Pancreas (tissue), 10 donors: ENCODE data around the gene NUDT2. TPM values are rescaled to one million over a fixed set of nuclear protein-coding genes. Genes with fewer than 3 reads are reported as not detected.
A peak's percentile ranks its signal among the peaks of the same experiment; 100 is the strongest.
"Not testable (repeated sequence)": the region's sequence is repeated elsewhere in the genome, so short reads cannot be mapped to it uniquely, and the experiment has no call there.

ENCODE experiments used
- ATAC-seq, 4 donors: fragments of 200-7000 bp; cut with Tn5 transposase; one replicate each; pipeline versions ENCODE4 v1.8.0 to v1.9.1; 2020; ENCODE audit warnings: mild to moderate bottlenecking in 4 of 4, moderate library complexity in 4 of 4
- DNase-seq, 6 donors: peaks; one replicate each; pipeline ENCODE4 v3.0.0-alpha.2; 2020
- FAIRE-seq: peaks from 2 replicates; lab custom pipeline; 2012; peaks lifted over from hg19 to GRCh38; lab: Jason Lieb, UNC
- H3K27ac ChIP-seq, 4 donors: fragments of 200-600 bp; sonication (generic); 1 replicate in 3 of 4; 2 replicates in 1 of 4; pipeline versions ENCODE4 v1.5.0 to v1.8.0; 2020
- H3K27me3 ChIP-seq, 4 donors: fragments of 200-600 bp; one replicate each; pipeline ENCODE4 v1.8.0; 2021
- H3K36me3 ChIP-seq, 3 donors: fragments of 200-600 bp; sonication (generic) in 1 of 3; one replicate each; pipeline versions ENCODE4 v1.5.0 to v1.8.0; 2020 to 2021
- H3K4me1 ChIP-seq, 3 donors: fragments of 200-600 bp; one replicate each; pipeline ENCODE4 v1.8.0; 2021
- H3K4me3 ChIP-seq, 4 donors: fragments of 200-600 bp; sonication (generic) in 2 of 4; one replicate each; pipeline versions ENCODE4 v1.5.0 to v1.8.0; 2020 to 2021
- H3K9me3 ChIP-seq, 4 donors: fragments of 200-600 bp; one replicate each; pipeline ENCODE4 v1.8.0; 2021
- WGBS, 2 donors: extraction: QIAGEN DNeasy Blood & Tissue Kit; methylation state at CpG; one replicate each; pipeline ENCODE4 v1.1.7; 2013; 5-methylcytosine and 5-hydroxymethylcytosine counted together
- intact Hi-C, 3 donors: fragments of 100-400 bp; cut with DNase I; formaldehyde crosslinking; loops; one replicate each; pipeline versions ENCODE4 v1.11.1 to v1.14.2; 2022
- polyA plus RNA-seq, 2 donors: library from polyadenylated mRNA; stranded (reverse); fragments of 200-250 nt; gene quantifications; one replicate each; pipeline ENCODE4 v1.2.3, GENCODE V29; 2013
- total RNA-seq, 6 donors: library from RNA; stranded (reverse); fragmentation: NEBNext Ultra II Directional in 4 of 6; extraction: Animal tissue kit (Norgen Biotek cat#: 25700) in 4 of 6; gene quantifications; one replicate each; pipeline versions ENCODE4 v1.2.1 to v1.2.4, GENCODE V29; 2021 to 2023
- TF ChIP-seq, protein P1 (sequence below), 4 donors: fragments of 200-600 bp; sonication (generic) in 3 of 4; IDR thresholded peaks; one replicate each; pipeline versions ENCODE4 v1.5.0 to v1.8.0; 2021; ENCODE audit warnings: antibody characterized with exemption in 4 of 4
- donor health status: healthy with polysubstance abuse.
- donor health status: DM: no; HTN: no; CAD: no; lungs with moderate emphysema.
- donor health status: DM: no; HTN: no; CAD: no.
- donor health status: control.
- donor health status: control.
- donor health status: Bipolar disorder and iron deficiency.
- donor health status: DM: yes; HTN: yes; CAD: no.
- donor health status: DM: no; HTN: no; CAD: no.
- donor health status: DM: no; HTN: no; CAD: no.
- donor health status: DM: yes; HTN: yes; CAD: no.

Gene NUDT2
- total and polyA plus RNA-seq, 8 donors: 9.7 to 32.6 (median 13.6) TPM

DNA sequence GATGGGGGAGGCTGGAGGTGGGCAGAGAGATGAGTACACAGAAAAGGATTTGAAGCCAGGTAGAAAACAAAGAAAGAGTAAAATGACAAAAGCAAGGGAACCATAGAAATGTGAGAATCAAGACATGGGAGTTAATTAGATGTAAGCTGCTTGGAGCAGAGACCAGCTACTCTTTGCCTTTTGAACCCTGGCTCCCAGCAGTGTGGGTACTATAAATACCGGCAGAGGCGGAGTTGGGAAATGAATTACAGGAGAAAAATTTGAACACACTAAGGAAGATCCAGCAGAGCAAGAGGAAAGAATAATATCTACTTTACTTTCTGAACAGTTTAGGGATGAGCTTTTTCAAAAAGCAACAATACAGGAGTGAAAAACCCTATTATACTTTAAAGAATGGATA lies 36.8 kb upstream of the NUDT2 start:
- intact Hi-C loops: no loop called here

DNA sequence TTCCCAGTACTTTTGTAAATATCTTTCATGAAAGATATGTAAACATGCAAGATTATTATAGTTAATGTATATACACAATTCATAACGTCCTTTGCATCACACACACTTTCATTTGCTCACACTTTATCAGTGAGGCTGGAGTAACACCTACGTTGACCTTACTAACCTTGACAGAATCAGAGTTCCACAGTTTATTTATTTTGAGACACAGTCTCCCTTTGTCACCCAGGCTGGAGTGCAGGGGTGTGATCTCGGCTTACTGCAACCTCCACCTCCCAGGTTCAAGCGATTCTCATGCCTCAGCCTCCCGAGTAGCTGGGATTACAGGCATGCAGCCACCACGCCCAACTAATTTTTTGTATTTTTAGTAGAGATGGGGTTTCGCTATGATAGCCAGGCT lies 28.3 kb upstream of the NUDT2 start:
- H3K4me1 ChIP-seq, intact Hi-C loops, H3K4me3 ChIP-seq, H3K27me3 ChIP-seq, FAIRE-seq, DNase-seq, H3K36me3 ChIP-seq, H3K27ac ChIP-seq, ATAC-seq, H3K9me3 ChIP-seq: not testable (repeated sequence)
- whole genome bisulfite sequencing, 2 donors: 60 to 61% methylated on average over 7 of the region's 7 CpGs

More for the DNA sequence above, 36.8 kb upstream of the NUDT2 start:
- Histone ChIP-seq H3K36me3 (no peaks in the 10 kb centered on the region), H3K27me3 (no peaks in the 10 kb centered on the region), H3K9me3 (no peaks in the 10 kb centered on the region), H3K27ac (no peak overlapping the region), H3K4me3 (no peak overlapping the region), H3K4me1 (no peaks in the 10 kb centered on the region)
- ATAC-seq (no peak), FAIRE-seq (no peak), DNase-seq (no peak)
- TF ChIP-seq, protein P1, sequence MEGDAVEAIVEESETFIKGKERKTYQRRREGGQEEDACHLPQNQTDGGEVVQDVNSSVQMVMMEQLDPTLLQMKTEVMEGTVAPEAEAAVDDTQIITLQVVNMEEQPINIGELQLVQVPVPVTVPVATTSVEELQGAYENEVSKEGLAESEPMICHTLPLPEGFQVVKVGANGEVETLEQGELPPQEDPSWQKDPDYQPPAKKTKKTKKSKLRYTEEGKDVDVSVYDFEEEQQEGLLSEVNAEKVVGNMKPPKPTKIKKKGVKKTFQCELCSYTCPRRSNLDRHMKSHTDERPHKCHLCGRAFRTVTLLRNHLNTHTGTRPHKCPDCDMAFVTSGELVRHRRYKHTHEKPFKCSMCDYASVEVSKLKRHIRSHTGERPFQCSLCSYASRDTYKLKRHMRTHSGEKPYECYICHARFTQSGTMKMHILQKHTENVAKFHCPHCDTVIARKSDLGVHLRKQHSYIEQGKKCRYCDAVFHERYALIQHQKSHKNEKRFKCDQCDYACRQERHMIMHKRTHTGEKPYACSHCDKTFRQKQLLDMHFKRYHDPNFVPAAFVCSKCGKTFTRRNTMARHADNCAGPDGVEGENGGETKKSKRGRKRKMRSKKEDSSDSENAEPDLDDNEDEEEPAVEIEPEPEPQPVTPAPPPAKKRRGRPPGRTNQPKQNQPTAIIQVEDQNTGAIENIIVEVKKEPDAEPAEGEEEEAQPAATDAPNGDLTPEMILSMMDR (IDR thresholded peaks at IDR 0.05): no peak
- WGBS, 2 donors: 71 to 75% methylated on average over 2 of the region's 2 CpGs

DNA sequence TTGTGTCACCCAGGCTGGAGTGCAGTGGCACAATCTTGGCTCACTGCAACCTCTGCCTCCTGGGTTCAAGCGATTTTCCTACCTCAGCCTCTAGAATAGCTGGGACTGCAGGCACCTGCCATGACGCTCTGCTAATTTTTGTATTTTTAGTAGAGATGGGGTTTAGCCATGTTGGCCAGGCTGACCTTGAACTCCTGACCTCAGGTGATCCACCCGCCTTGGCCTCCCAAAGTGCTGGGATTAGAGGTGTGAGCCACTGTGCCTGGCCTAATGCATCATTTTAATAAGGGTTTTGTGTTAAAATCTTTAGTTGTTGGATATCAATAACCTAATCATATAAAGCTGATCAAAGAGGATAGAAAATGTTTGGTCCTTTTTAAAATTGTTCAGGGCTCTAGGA lies 21.1 kb upstream of the NUDT2 start:
- ATAC-seq, intact Hi-C loops, H3K36me3 ChIP-seq, FAIRE-seq, H3K27ac ChIP-seq, DNase-seq, H3K4me1 ChIP-seq, H3K27me3 ChIP-seq, H3K9me3 ChIP-seq, H3K4me3 ChIP-seq: not testable (repeated sequence)
- WGBS, 2 donors: 91 to 97% methylated on average over 3 of the region's 3 CpGs

DNA sequence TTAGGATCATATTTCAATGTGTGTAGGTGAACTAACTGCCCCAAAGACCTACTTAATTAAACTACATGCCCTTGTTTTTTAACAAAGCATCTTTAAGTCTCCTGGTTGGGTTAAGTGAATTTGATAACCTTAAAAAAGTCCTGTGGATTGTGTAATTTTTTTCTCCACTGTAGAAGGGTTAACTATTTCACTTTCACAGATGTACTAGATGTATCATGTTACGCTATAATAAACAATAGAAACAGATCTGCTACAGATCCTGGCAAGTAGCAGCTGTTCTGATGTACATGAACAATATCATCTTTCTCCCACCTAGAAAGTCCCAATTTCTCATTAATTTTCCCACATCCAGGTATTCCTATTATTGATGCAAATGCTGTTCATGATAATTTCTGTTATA lies 19.2 kb upstream of the NUDT2 start:
- Histone ChIP-seq H3K9me3 (no peaks in the 10 kb centered on the region), H3K27me3 (no peaks in the 10 kb centered on the region), H3K27ac (no peak overlapping the region), H3K4me3 (no peak overlapping the region), H3K36me3 (no peaks in the 10 kb centered on the region), H3K4me1 (no peaks in the 10 kb centered on the region)
- ATAC-seq (no peak), FAIRE-seq (no peak), DNase-seq (no peak)
- intact Hi-C loops: no loop called here
- TF ChIP-seq, protein P1 (IDR thresholded peaks at IDR 0.05): no peak
- 92 to 95% methylated on average over 1 of the region's 1 CpG for WGBS, 2 donors

DNA sequence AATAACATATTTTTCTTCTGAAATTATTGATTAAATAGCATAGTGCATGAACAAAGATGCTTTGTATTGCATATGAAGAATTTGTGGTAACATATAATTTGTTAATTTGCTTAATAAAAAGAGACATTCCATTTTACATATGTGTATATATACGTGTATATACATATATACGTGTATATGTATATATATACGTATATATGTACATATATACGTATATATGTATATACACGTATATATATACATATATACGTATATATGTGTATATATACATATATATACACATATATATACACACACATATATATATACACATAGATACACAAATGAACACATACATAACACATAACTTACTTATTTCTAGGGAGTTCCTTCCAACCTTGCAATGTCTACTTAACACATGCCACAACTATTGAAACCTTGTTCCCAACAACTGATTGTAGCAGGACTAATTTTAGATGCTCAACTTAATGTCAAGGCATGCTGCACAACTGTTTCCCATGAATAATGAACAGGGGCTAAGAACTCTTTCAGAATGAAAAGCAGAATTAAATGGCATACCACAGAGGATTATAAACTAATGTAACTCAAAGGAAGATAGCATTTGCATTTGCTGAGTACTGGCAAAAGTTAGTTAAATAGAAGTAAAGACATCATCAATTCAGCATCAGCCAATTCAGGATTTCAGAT lies 17.7 kb upstream of the NUDT2 start:
- no peaks in the 10 kb centered on the region for H3K4me1 ChIP-seq
- ATAC-seq (no peak), DNase-seq (no peak), FAIRE-seq (peak; percentile 72)
- H3K36me3 ChIP-seq: no peaks in the 10 kb centered on the region
- no peaks in the 10 kb centered on the region for H3K27me3 ChIP-seq
- H3K9me3 ChIP-seq: no peaks in the 10 kb centered on the region
- H3K27ac ChIP-seq: no peak overlapping the region
- H3K4me3 ChIP-seq: no peak overlapping the region
- WGBS, 2 donors: 81 to 87% methylated on average over 6 of the region's 6 CpGs
- intact Hi-C loops: no loop called here
- TF ChIP-seq, protein P1 (IDR thresholded peaks at IDR 0.05): no peak

DNA sequence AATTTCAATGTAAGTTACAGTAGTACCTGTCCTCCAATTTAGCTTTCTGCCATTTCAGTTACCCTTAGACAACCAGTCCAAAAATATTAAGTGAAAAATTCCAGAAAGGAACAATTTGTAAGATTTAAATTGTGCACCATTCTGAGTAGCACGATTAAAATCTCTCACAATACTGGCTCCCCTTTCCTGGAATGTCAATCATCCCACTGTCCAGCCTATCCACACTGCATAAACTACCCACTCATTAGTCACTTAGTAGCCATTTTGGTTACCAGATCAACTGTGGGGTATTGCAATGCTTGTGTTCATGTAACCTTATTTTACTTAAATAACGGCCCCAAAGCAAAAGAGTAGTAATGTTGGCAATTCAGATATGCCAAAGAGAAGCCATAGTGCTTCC lies 11.9 kb upstream of the NUDT2 start:
- Histone ChIP-seq H3K4me1 (no peaks in the 10 kb centered on the region), H3K9me3 (no peaks in the 10 kb centered on the region), H3K36me3 (no peaks in the 10 kb centered on the region), H3K4me3 (no peak overlapping the region), H3K27ac (no peak overlapping the region), H3K27me3 (no peaks in the 10 kb centered on the region)
- ATAC-seq (no peak), FAIRE-seq (no peak), DNase-seq (no peak)
- TF ChIP-seq, protein P1 (IDR thresholded peaks at IDR 0.05): no peak
- WGBS, 2 donors: 79 to 83% methylated on average over 2 of the region's 2 CpGs
- intact Hi-C loops: no loop called here
